ENCODE measurements around the gene COPG1. TPM values are rescaled to one million over a fixed set of nuclear protein-coding genes. Genes with fewer than 3 reads are reported as not detected.

COPG1 gene
- total and polyA plus RNA-seq, 2 of the 13 experiments (the other 11 are each of a cell fraction or from before 2014, with no cell fraction given): 98.6 to 166 TPM

DNA sequence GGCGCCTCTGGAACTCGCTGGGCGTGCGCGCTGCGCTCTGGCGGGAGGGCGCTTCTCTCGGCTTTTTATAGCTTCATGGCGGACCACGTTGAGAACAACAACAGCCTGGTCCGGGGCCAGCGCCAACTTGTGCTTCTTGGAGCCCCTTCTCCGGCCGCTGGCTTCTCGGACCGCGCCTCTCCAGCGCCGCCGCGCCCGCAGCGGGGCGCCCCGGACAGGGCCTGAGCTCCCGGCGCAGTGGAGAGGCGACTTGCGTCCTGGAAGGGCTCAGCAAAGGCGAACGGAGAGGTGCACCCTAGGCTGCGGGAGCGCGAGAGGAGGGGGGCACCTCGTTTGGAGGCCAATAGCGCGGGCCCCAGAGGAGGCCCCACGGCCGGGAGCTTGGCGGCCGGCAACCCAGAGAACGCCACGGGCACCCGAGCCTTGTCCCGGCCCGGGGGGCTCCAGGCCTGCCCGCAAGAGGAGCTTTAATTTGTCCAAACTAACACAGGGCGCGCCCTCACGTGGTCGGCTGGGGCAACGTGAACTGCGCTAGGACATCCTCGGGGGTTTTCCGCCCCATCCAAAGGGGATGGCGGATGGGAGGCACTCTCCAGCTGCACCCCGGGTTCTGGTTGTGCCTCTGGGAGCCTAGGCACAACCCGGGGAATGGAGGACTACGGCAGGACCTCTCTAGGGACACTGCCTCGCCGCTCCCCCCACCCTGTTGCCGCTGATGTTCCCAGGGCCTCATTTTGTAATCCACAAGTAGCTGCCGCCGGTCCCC is 67.0 kb downstream of the COPG1 start (continued):
- TF ChIP-seq PHF21A (CRISPR knock-in tag; IDR thresholded peaks at IDR 0.05): peak; percentile 46
- peak; percentile 20; the same call in 1 of the 2 replicates for TF ChIP-seq HNF4G (IDR thresholded peaks at IDR 0.05; ENCODE audit: borderline replicate concordance, low read depth, low read length)
- TF ChIP-seq HNF4G (CRISPR knock-in tag; IDR thresholded peaks at IDR 0.05; ENCODE audit: borderline replicate concordance, low read depth): no peak
- TF ChIP-seq ZMAT3 (CRISPR knock-in tag; conservative IDR thresholded peaks at IDR 0.05): peak; percentile 52; the same call in 1 of the 2 replicates
- TF ChIP-seq, protein P1, sequence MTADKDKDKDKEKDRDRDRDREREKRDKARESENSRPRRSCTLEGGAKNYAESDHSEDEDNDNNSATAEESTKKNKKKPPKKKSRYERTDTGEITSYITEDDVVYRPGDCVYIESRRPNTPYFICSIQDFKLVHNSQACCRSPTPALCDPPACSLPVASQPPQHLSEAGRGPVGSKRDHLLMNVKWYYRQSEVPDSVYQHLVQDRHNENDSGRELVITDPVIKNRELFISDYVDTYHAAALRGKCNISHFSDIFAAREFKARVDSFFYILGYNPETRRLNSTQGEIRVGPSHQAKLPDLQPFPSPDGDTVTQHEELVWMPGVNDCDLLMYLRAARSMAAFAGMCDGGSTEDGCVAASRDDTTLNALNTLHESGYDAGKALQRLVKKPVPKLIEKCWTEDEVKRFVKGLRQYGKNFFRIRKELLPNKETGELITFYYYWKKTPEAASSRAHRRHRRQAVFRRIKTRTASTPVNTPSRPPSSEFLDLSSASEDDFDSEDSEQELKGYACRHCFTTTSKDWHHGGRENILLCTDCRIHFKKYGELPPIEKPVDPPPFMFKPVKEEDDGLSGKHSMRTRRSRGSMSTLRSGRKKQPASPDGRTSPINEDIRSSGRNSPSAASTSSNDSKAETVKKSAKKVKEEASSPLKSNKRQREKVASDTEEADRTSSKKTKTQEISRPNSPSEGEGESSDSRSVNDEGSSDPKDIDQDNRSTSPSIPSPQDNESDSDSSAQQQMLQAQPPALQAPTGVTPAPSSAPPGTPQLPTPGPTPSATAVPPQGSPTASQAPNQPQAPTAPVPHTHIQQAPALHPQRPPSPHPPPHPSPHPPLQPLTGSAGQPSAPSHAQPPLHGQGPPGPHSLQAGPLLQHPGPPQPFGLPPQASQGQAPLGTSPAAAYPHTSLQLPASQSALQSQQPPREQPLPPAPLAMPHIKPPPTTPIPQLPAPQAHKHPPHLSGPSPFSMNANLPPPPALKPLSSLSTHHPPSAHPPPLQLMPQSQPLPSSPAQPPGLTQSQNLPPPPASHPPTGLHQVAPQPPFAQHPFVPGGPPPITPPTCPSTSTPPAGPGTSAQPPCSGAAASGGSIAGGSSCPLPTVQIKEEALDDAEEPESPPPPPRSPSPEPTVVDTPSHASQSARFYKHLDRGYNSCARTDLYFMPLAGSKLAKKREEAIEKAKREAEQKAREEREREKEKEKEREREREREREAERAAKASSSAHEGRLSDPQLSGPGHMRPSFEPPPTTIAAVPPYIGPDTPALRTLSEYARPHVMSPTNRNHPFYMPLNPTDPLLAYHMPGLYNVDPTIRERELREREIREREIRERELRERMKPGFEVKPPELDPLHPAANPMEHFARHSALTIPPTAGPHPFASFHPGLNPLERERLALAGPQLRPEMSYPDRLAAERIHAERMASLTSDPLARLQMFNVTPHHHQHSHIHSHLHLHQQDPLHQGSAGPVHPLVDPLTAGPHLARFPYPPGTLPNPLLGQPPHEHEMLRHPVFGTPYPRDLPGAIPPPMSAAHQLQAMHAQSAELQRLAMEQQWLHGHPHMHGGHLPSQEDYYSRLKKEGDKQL (CRISPR knock-in tag; IDR thresholded peaks at IDR 0.05; ENCODE audit: low read depth): no peak
- TF ChIP-seq ATF1 (CRISPR knock-in tag; IDR thresholded peaks at IDR 0.05): no peak
- TF ChIP-seq, protein P2, sequence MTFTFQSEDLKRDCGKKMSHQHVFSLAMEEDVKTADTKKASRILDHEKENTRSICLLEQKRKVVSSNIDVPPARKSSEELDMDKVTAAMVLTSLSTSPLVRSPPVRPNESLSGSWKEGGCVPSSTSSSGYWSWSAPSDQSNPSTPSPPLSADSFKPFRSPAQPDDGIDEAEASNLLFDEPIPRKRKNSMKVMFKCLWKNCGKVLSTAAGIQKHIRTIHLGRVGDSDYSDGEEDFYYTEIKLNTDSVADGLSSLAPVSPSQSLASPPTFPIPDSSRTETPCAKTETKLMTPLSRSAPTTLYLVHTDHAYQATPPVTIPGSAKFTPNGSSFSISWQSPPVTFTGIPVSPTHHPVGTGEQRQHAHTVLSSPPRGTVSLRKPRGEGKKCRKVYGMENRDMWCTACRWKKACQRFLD (CRISPR knock-in tag; IDR thresholded peaks at IDR 0.05; ENCODE audit: borderline replicate concordance): peak; percentile 31; the same call in 1 of the 2 replicates
- TF ChIP-seq, protein P3, sequence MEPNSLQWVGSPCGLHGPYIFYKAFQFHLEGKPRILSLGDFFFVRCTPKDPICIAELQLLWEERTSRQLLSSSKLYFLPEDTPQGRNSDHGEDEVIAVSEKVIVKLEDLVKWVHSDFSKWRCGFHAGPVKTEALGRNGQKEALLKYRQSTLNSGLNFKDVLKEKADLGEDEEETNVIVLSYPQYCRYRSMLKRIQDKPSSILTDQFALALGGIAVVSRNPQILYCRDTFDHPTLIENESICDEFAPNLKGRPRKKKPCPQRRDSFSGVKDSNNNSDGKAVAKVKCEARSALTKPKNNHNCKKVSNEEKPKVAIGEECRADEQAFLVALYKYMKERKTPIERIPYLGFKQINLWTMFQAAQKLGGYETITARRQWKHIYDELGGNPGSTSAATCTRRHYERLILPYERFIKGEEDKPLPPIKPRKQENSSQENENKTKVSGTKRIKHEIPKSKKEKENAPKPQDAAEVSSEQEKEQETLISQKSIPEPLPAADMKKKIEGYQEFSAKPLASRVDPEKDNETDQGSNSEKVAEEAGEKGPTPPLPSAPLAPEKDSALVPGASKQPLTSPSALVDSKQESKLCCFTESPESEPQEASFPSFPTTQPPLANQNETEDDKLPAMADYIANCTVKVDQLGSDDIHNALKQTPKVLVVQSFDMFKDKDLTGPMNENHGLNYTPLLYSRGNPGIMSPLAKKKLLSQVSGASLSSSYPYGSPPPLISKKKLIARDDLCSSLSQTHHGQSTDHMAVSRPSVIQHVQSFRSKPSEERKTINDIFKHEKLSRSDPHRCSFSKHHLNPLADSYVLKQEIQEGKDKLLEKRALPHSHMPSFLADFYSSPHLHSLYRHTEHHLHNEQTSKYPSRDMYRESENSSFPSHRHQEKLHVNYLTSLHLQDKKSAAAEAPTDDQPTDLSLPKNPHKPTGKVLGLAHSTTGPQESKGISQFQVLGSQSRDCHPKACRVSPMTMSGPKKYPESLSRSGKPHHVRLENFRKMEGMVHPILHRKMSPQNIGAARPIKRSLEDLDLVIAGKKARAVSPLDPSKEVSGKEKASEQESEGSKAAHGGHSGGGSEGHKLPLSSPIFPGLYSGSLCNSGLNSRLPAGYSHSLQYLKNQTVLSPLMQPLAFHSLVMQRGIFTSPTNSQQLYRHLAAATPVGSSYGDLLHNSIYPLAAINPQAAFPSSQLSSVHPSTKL (CRISPR knock-in tag; IDR thresholded peaks at IDR 0.05): peak; percentile 44; the same call in 1 of the 2 replicates
- TF ChIP-seq SALL2 (CRISPR knock-in tag; IDR thresholded peaks at IDR 0.05): no peak
- TF ChIP-seq ZNF616 (CRISPR knock-in tag; IDR thresholded peaks at IDR 0.05; ENCODE audit: low read depth): 0 out of 2 replicates have a peak, but pooled peaks have one; percentile 15
- TF ChIP-seq PPARG (CRISPR knock-in tag; conservative IDR thresholded peaks at IDR 0.05): 0 out of 2 replicates have a peak, but pooled peaks have one; percentile 44
- peak; percentile 83 for TF ChIP-seq HDAC1 (CRISPR knock-in tag; IDR thresholded peaks at IDR 0.05)
- TF ChIP-seq, protein P4, sequence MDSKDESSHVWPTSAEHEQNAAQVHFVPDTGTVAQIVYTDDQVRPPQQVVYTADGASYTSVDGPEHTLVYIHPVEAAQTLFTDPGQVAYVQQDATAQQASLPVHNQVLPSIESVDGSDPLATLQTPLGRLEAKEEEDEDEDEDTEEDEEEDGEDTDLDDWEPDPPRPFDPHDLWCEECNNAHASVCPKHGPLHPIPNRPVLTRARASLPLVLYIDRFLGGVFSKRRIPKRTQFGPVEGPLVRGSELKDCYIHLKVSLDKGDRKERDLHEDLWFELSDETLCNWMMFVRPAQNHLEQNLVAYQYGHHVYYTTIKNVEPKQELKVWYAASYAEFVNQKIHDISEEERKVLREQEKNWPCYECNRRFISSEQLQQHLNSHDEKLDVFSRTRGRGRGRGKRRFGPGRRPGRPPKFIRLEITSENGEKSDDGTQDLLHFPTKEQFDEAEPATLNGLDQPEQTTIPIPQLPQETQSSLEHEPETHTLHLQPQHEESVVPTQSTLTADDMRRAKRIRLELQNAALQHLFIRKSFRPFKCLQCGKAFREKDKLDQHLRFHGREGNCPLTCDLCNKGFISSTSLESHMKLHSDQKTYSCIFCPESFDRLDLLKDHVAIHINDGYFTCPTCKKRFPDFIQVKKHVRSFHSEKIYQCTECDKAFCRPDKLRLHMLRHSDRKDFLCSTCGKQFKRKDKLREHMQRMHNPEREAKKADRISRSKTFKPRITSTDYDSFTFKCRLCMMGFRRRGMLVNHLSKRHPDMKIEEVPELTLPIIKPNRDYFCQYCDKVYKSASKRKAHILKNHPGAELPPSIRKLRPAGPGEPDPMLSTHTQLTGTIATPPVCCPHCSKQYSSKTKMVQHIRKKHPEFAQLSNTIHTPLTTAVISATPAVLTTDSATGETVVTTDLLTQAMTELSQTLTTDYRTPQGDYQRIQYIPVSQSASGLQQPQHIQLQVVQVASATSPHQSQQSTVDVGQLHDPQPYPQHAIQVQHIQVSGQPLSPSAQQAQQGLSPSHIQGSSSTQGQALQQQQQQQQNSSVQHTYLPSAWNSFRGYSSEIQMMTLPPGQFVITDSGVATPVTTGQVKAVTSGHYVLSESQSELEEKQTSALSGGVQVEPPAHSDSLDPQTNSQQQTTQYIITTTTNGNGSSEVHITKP (CRISPR knock-in tag; IDR thresholded peaks at IDR 0.05; ENCODE audit: low read depth): no peak
- peak; percentile 49; the same call in 1 of the 2 replicates for TF ChIP-seq SALL1 (CRISPR knock-in tag; IDR thresholded peaks at IDR 0.05)
